Astrocyte (in vitro differentiated cells and primary cell): ENCODE measurements around the gene SLC16A2.

Source experiments
- EZH2 ChIP-seq: IDR thresholded peaks from 2 replicates; pipeline ENCODE4 v1.6.1; 2012; ENCODE audit warnings: mild to moderate bottlenecking, low read length, inconsistent platforms; ENCODE audit not compliant: insufficient read depth
- TF ChIP-seq, protein P1 (sequence below): IDR thresholded peaks from 2 replicates; pipeline ENCODE4 v1.5.1; 2011; ENCODE audit warnings: low read depth, mild to moderate bottlenecking, inconsistent platforms, low read length, moderate library complexity; ENCODE audit not compliant: insufficient read depth

DNA sequence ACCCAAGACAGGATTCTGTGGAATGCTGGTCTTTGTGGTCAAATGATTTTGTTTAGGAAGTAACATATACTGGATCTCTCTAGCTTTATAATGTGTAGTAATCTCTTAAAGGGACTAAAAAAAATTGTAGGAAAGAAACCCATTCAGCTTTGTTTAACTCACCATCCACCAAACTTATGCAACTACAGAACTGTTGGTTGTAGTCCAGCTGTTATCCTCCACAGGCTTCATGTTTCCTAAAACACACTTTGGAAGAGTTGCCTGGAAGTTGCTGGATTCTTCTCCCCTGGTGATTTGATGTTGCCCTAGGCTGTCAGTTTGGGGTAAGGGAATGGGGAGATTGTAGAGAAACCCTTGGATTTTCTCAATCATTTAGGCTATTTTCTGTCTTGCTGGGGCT is 103.8 kb downstream of the SLC16A2 start:
- TF ChIP-seq, protein P1, sequence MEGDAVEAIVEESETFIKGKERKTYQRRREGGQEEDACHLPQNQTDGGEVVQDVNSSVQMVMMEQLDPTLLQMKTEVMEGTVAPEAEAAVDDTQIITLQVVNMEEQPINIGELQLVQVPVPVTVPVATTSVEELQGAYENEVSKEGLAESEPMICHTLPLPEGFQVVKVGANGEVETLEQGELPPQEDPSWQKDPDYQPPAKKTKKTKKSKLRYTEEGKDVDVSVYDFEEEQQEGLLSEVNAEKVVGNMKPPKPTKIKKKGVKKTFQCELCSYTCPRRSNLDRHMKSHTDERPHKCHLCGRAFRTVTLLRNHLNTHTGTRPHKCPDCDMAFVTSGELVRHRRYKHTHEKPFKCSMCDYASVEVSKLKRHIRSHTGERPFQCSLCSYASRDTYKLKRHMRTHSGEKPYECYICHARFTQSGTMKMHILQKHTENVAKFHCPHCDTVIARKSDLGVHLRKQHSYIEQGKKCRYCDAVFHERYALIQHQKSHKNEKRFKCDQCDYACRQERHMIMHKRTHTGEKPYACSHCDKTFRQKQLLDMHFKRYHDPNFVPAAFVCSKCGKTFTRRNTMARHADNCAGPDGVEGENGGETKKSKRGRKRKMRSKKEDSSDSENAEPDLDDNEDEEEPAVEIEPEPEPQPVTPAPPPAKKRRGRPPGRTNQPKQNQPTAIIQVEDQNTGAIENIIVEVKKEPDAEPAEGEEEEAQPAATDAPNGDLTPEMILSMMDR, result no peak
- no peak for TF ChIP-seq EZH2
